BLaER1 (cell line): ENCODE measurements around the gene VASH1.

ENCODE experiments used
- H3K27ac ChIP-seq: shearing (Covaris generic); formaldehyde crosslinking; 2 replicates; pipeline ENCODE4 v1.8.1; 2022
- H3K27me3 ChIP-seq: shearing (Covaris generic); formaldehyde crosslinking; 2 replicates; pipeline ENCODE4 v1.8.1; 2022
- H3K36me3 ChIP-seq: shearing (Covaris generic); formaldehyde crosslinking; 2 replicates; pipeline ENCODE4 v1.8.1; 2022
- H3K4me1 ChIP-seq: shearing (Covaris generic); formaldehyde crosslinking; 2 replicates; pipeline ENCODE4 v1.8.1; 2022
- H3K4me2 ChIP-seq: shearing (Covaris generic); formaldehyde crosslinking; 2 replicates; pipeline ENCODE4 v1.8.1; 2022
- H3K4me3 ChIP-seq: shearing (Covaris generic); formaldehyde crosslinking; 2 replicates; pipeline ENCODE4 v1.8.1; 2022
- H3K9ac ChIP-seq: shearing (Covaris generic); formaldehyde crosslinking; 2 replicates; pipeline ENCODE4 v1.8.1; 2022
- H3K9me3 ChIP-seq: shearing (Covaris generic); formaldehyde crosslinking; 2 replicates; pipeline ENCODE4 v1.8.1; 2022
- H4K20me1 ChIP-seq: shearing (Covaris generic); formaldehyde crosslinking; 2 replicates; pipeline ENCODE4 v1.8.1; 2022
- Cebpa-rat ChIP-seq: shearing (Covaris generic); IDR thresholded peaks from 2 replicates; pipeline ENCODE4 v1.8.1; 2022

Gene VASH1

DNA sequence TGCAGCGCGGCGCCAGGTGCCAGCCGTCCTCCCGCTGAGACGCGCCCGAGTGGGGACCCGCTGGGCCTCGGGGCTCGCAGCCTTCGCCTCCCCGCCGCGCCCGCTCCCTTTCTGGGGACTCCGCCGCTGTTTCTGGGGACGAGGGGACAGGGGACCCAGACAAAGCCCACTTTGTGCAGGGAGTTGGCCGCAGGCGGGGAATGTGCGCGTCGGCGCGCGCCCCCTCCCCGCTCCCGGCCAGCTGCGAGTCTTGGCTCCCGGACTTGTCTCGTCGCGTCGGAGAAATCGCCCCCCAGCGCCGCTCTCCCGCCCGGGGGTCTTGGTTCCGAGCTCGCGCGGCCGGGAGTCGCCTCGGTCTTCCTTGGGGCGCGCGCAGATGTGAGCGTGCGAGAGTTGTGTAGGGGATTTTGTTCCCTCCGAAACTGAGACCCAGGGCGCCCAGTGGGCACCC lies 717 bp downstream of the VASH1 start:
- H3K9me3 ChIP-seq, result no peaks in the 10 kb centered on the region
- H3K9ac ChIP-seq, result peak overlapping the region; percentile 77
- peak overlapping the region; percentile 86 for H3K4me3 ChIP-seq
- H3K4me2 ChIP-seq, result peak overlapping the region; percentile 81
- H3K27me3 ChIP-seq, result peaks cover 20% of the 10 kb centered on the region
- peaks cover 8% of the 10 kb centered on the region; the same call in 1 of the 2 replicates for H4K20me1 ChIP-seq
- TF ChIP-seq Cebpa-rat, result no peak
- peak overlapping the region; percentile 27 for H3K27ac ChIP-seq
- H3K4me1 ChIP-seq, result peaks cover 42% of the 10 kb centered on the region
- H3K36me3 ChIP-seq, result no peaks in the 10 kb centered on the region

DNA sequence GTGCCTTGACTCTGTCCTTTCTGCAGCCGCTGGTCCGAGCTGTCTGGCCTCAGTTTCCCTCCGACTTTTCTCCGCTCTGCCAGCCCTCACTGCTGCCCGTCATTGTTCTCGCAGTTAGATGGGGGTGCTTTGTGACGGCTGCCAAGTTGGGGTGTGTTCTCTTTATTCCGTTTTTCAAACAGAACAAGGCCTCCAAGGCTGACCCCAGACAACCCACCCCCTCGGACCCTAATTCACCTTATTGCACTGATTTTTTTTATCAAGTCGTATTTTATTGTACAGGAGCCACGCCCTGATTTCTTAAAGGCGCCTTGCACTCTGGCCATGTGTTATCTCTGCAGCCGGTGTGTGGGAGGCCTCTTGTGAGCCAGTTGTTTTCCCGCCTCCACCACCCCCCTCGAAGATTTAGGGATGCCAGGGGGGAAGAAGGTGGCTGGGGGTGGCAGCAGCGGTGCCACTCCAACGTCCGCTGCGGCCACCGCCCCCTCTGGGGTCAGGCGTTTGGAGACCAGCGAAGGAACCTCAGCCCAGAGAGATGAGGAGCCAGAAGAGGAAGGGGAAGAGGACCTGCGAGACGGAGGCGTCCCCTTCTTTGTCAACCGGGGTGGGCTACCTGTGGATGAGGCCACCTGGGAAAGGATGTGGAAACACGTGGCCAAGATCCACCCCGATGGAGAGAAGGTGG lies 1.3 kb downstream of the VASH1 start:
- Histone ChIP-seq H3K4me3 (peak overlapping the region; percentile 86), H3K9me3 (no peaks in the 10 kb centered on the region), H3K4me2 (peak overlapping the region; percentile 81), H4K20me1 (peaks cover 8% of the 10 kb centered on the region; the same call in 1 of the 2 replicates), H3K36me3 (no peaks in the 10 kb centered on the region), H3K9ac (peak overlapping the region; percentile 77), H3K4me1 (peaks cover 46% of the 10 kb centered on the region), H3K27ac (no peak overlapping the region), H3K27me3 (peaks cover 20% of the 10 kb centered on the region)
- TF ChIP-seq Cebpa-rat, result no peak

DNA sequence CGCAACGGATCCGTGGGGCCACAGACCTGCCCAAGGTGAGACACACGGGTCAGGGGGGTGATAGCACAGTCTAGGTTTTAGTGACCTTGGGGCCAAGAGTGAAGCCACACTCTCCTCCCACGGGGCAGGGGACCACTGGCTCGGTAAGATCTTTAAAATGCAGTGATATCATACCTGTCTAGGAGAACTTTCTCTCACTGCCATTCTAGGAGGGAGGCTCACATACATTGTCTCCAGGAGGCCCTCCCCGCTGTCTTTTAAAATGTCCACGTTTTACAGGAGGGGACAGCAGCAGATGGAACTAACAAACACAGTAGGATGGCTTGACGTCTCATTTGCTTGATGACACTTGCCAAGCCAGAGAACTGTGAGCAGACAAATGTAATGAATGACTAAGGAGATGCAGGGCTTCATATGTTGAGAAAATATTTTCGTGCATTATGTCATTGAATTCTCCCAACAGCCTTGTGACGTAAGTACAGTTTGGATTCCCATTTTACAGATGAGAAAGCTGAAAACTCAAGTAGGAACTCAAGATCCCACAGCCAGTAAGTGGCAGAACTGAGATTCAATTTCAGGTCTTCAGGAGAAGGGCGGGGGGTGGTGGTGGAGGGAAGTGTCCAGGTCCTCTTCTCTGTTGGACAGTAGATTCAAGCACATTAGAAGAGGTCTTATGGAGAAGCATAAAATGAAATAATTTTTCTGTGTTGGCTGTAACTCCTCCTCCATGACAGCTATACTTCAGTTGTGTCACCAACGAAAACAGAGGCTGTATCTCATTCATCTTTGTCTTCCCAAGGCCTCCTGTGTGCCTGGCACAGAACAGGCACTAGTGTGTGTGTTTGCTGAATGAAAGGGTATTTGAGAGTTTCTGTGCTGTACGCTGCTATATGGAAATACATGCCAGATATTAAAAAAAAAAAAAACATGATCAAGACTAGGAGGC lies 2.1 kb downstream of the VASH1 start:
- Histone ChIP-seq H4K20me1 (peaks cover 8% of the 10 kb centered on the region; the same call in 1 of the 2 replicates), H3K4me3 (peak overlapping the region; percentile 86), H3K9me3 (no peaks in the 10 kb centered on the region), H3K27me3 (peaks cover 20% of the 10 kb centered on the region), H3K4me2 (peak overlapping the region; percentile 81), H3K9ac (no peak overlapping the region), H3K4me1 (peaks cover 54% of the 10 kb centered on the region), H3K36me3 (no peaks in the 10 kb centered on the region), H3K27ac (no peak overlapping the region)
- no peak for TF ChIP-seq Cebpa-rat

GRCh38 chr14:76765461-76765931 lies 4.2 kb downstream of the VASH1 start:
- no peak for TF ChIP-seq Cebpa-rat
- Histone ChIP-seq H3K4me2 (no peak overlapping the region), H3K9ac (no peak overlapping the region), H3K27ac (no peak overlapping the region), H4K20me1 (peaks cover 8% of the 10 kb centered on the region; the same call in 1 of the 2 replicates), H3K4me3 (no peak overlapping the region), H3K4me1 (peaks cover 53% of the 10 kb centered on the region), H3K36me3 (no peaks in the 10 kb centered on the region), H3K27me3 (peaks cover 20% of the 10 kb centered on the region), H3K9me3 (no peaks in the 10 kb centered on the region)

- Histone ChIP-seq H3K4me1 (peaks cover 51% of the 10 kb centered on the region), H3K36me3 (no peaks in the 10 kb centered on the region), H3K4me2 (peak overlapping the region; percentile 86), H3K9ac (peak overlapping the region; percentile 36; the same call in 1 of the 2 replicates), H3K4me3 (peak overlapping the region; percentile 20; the same call in 1 of the 2 replicates), H3K9me3 (no peaks in the 10 kb centered on the region), H3K27ac (peak overlapping the region; percentile 69), H3K27me3 (peaks cover 6% of the 10 kb centered on the region), H4K20me1 (peaks cover 6% of the 10 kb centered on the region; the same call in 1 of the 2 replicates)
- no peak for TF ChIP-seq Cebpa-rat
Observed at GRCh38 chr14:76767681-76768656, 6.7 kb downstream of the VASH1 start.

GRCh38 chr14:76768671-76769500 lies 7.6 kb downstream of the VASH1 start:
- Histone ChIP-seq H3K9me3 (no peaks in the 10 kb centered on the region), H3K4me3 (no peak overlapping the region), H3K4me2 (peak overlapping the region; percentile 86), H3K4me1 (peaks cover 49% of the 10 kb centered on the region), H4K20me1 (no peaks in the 10 kb centered on the region), H3K36me3 (no peaks in the 10 kb centered on the region), H3K27me3 (no peaks in the 10 kb centered on the region), H3K27ac (peak overlapping the region; percentile 69), H3K9ac (peak overlapping the region; percentile 36)
- TF ChIP-seq Cebpa-rat, result no peak

GRCh38 chr14:76769636-76770292 lies 8.5 kb downstream of the VASH1 start:
- no peak overlapping the region for H3K4me3 ChIP-seq
- H3K27me3 ChIP-seq, result no peaks in the 10 kb centered on the region
- no peaks in the 10 kb centered on the region for H3K36me3 ChIP-seq
- H3K9ac ChIP-seq, result no peak overlapping the region
- H3K27ac ChIP-seq, result peak overlapping the region; percentile 69; the same call in 1 of the 2 replicates
- no peak for TF ChIP-seq Cebpa-rat
- no peaks in the 10 kb centered on the region for H4K20me1 ChIP-seq
- peaks cover 47% of the 10 kb centered on the region for H3K4me1 ChIP-seq
- no peak overlapping the region for H3K4me2 ChIP-seq
- H3K9me3 ChIP-seq, result no peaks in the 10 kb centered on the region
